Measurements from ENCODE around the gene IL1RAP.

The IL1RAP gene

DNA sequence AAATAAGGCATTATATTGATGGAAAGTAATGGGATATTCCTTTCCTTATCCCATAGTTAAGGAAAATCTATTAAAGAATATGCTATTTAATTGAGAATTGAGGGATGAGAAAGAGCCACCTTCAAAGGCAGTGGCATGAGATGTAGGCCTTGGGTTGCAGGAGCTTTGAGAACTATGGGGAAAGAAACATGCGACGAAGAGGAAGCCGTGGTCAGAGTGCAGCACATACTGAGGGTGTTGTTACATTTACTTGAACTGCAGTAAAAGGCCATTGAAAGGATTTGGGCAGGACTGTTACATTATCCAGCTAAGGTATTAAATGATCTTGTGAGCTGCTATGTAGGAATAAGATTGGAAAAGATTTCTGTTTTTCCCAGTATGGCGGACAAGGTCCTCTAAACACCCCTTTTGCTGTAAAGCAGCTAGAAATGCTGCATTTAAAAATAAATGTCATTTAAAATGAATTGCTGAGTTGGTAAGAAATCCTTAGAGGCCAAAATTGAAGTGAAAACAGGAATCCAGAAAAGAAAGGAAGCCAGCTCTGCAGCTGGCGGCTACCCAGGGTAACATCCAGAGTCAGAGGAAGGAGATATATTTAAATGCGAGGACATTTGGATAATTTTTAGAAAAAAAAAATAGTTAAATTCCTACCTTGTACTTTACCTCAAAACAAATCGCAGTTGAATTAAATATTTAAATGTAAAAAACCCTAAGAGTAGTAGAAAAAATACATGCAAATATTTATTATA, 61.7 kb downstream of the IL1RAP start:
- Histone ChIP-seq H3K56ac (ENCODE audit: low read length) (no peak overlapping the region), H2AK5ac (ENCODE audit: low read length) (no peak overlapping the region), H3K79me2 (ENCODE audit: control insufficient read depth, insufficient read depth, low read length) (no peaks in the 10 kb centered on the region), H2BK120ac (ENCODE audit: low read depth, low read length) (no peak overlapping the region), H3K36me3 (ENCODE audit: control insufficient read depth, insufficient read depth, low read length) (no peaks in the 10 kb centered on the region), H4K5ac (ENCODE audit: low read length) (no peak overlapping the region), H2BK5ac (ENCODE audit: low read length) (no peak overlapping the region), H3K79me1 (ENCODE audit: low read length) (no peaks in the 10 kb centered on the region), H3K4me1 (ENCODE audit: control insufficient read depth, low read depth, low read length) (no peaks in the 10 kb centered on the region), H3K18ac (ENCODE audit: low read length) (no peak overlapping the region), H3K27ac (ENCODE audit: low read depth, low read length) (no peak overlapping the region), H3K4ac (ENCODE audit: low read depth, low read length) (no peak overlapping the region), H2BK15ac (replicated peaks; ENCODE audit: low read depth) (no peak overlapping the region), H3K23ac (ENCODE audit: low read length) (no peak overlapping the region), H4K8ac (ENCODE audit: low read depth, low read length) (no peak overlapping the region), H3K4me2 (ENCODE audit: low read length) (no peak overlapping the region), H3K27me3 (ENCODE audit: insufficient read depth, low read length, poor library complexity) (no peaks in the 10 kb centered on the region), H3K9ac (ENCODE audit: low read length) (no peak overlapping the region), H3K4me3 (ENCODE audit: low read length) (no peak overlapping the region)
- no CpG with 5 or more reads among the region's 7 CpGs for WGBS (ENCODE audit: extremely low coverage, insufficient coverage, low lambda C conversion rate)
- DNase-seq, result no peak

DNA sequence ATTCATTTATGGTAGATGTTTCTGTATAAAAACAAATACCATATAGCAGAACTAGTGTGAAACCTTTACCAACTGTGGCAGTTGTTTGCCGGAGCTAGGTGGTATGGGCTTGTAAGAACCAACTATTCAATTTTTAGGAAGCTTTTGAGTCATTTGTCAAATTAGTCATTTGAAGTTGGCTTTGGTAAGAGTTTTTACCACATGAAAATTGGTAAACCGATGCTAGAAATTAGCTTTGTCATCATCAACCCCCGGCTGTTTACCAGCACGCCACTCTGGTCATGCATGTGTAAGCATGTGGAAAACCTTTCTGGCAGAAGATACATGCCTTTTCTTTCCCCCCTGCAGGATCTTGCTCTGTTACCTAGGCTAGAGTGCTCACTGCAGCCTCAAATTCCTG, 63.3 kb downstream of the IL1RAP start:
- H3K9ac ChIP-seq (ENCODE audit: low read length), result no peak overlapping the region
- no peaks in the 10 kb centered on the region for H3K79me1 ChIP-seq (ENCODE audit: low read length)
- no peak overlapping the region for H3K23ac ChIP-seq (ENCODE audit: low read length)
- no peak overlapping the region for H2BK120ac ChIP-seq (ENCODE audit: low read depth, low read length)
- H3K4me2 ChIP-seq (ENCODE audit: low read length), result no peak overlapping the region
- H3K27ac ChIP-seq (ENCODE audit: low read depth, low read length), result no peak overlapping the region
- no peak overlapping the region for H4K8ac ChIP-seq (ENCODE audit: low read depth, low read length)
- no peaks in the 10 kb centered on the region for H3K79me2 ChIP-seq (ENCODE audit: control insufficient read depth, insufficient read depth, low read length)
- H3K36me3 ChIP-seq (ENCODE audit: control insufficient read depth, insufficient read depth, low read length), result no peaks in the 10 kb centered on the region
- no peak for DNase-seq
- no peak overlapping the region for H3K4me3 ChIP-seq (ENCODE audit: low read length)
- H3K4ac ChIP-seq (ENCODE audit: low read depth, low read length), result no peak overlapping the region
- no peak overlapping the region for H2BK5ac ChIP-seq (ENCODE audit: low read length)
- WGBS (ENCODE audit: extremely low coverage, insufficient coverage, low lambda C conversion rate), result no CpG with 5 or more reads among the region's 4 CpGs
- H3K18ac ChIP-seq (ENCODE audit: low read length), result no peak overlapping the region
- H2AK5ac ChIP-seq (ENCODE audit: low read length), result no peak overlapping the region
- H3K56ac ChIP-seq (ENCODE audit: low read length), result no peak overlapping the region
- no peak overlapping the region for H4K5ac ChIP-seq (ENCODE audit: low read length)
- no peak overlapping the region for H2BK15ac ChIP-seq (replicated peaks; ENCODE audit: low read depth)
- no peaks in the 10 kb centered on the region for H3K27me3 ChIP-seq (ENCODE audit: insufficient read depth, low read length, poor library complexity)
- H3K4me1 ChIP-seq (ENCODE audit: control insufficient read depth, low read depth, low read length), result no peaks in the 10 kb centered on the region

DNA sequence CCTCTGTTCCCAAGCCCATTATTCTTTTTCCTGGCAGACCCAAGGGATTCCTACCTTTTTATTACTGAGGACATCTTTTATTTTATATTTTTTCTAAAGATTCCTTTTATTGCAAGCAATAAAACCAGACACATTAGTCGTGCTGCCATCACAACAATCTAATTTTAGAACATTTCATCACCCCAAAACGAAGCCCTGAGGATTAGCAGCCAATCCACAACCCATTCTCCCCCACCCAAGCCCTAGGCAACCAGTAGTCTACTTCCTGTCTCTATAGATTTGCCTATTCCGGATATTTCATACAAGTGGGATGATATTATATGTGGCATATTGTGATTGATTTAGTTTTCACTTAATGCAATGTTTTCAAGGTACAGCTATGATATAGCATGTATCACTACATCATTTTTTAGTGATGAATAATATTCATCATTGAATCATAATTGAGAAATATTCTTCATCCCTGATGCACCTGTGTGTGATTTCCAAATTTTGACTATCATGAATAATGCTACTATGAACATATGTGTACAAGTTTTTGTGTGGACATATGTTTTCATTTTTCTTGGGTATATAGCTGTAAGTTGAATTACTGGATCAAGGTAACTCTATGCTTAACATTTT, 65.7 kb downstream of the IL1RAP start:
- H2BK15ac ChIP-seq (replicated peaks; ENCODE audit: low read depth), result no peak overlapping the region
- H3K4ac ChIP-seq (ENCODE audit: low read depth, low read length), result no peak overlapping the region
- no peaks in the 10 kb centered on the region for H3K36me3 ChIP-seq (ENCODE audit: control insufficient read depth, insufficient read depth, low read length)
- no peaks in the 10 kb centered on the region for H3K79me1 ChIP-seq (ENCODE audit: low read length)
- no peak overlapping the region for H3K56ac ChIP-seq (ENCODE audit: low read length)
- H3K79me2 ChIP-seq (ENCODE audit: control insufficient read depth, insufficient read depth, low read length), result no peaks in the 10 kb centered on the region
- H4K8ac ChIP-seq (ENCODE audit: low read depth, low read length), result no peak overlapping the region
- H3K27ac ChIP-seq (ENCODE audit: low read depth, low read length), result no peak overlapping the region
- H3K23ac ChIP-seq (ENCODE audit: low read length), result no peak overlapping the region
- H3K9ac ChIP-seq (ENCODE audit: low read length), result no peak overlapping the region
- no peak overlapping the region for H4K5ac ChIP-seq (ENCODE audit: low read length)
- no peak overlapping the region for H2BK5ac ChIP-seq (ENCODE audit: low read length)
- H3K4me3 ChIP-seq (ENCODE audit: low read length), result no peak overlapping the region
- H3K18ac ChIP-seq (ENCODE audit: low read length), result no peak overlapping the region
- H3K27me3 ChIP-seq (ENCODE audit: insufficient read depth, low read length, poor library complexity), result no peaks in the 10 kb centered on the region
- no peak overlapping the region for H2BK120ac ChIP-seq (ENCODE audit: low read depth, low read length)
- DNase-seq, result no peak
- no CpG with 5 or more reads among the region's 3 CpGs for WGBS (ENCODE audit: extremely low coverage, insufficient coverage, low lambda C conversion rate)
- H2AK5ac ChIP-seq (ENCODE audit: low read length), result no peak overlapping the region
- no peak overlapping the region for H3K4me2 ChIP-seq (ENCODE audit: low read length)
- no peaks in the 10 kb centered on the region for H3K4me1 ChIP-seq (ENCODE audit: control insufficient read depth, low read depth, low read length)

DNA sequence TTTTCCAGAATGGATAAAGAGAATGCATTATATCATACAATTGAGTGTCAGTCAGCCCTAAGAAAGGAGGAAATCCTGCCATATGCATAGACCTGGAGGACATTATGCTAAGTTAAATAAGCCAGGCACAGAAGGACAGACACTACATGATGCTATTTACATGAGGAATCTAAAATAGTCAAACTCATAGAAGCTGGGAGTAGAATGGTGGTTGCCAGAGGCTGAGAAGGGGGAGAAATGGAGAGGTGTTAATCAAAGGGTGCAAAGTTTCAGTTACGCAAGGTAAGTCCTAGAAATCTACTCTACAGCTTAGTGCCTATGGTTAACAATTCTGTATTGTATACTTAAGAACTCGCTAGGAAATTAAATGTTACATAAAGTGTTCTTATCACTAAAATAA, 66.5 kb downstream of the IL1RAP start:
- Histone ChIP-seq H3K4ac (ENCODE audit: low read depth, low read length) (no peak overlapping the region), H3K79me2 (ENCODE audit: control insufficient read depth, insufficient read depth, low read length) (no peaks in the 10 kb centered on the region), H3K23ac (ENCODE audit: low read length) (no peak overlapping the region), H2AK5ac (ENCODE audit: low read length) (no peak overlapping the region), H3K9ac (ENCODE audit: low read length) (no peak overlapping the region), H3K27ac (ENCODE audit: low read depth, low read length) (no peak overlapping the region), H3K18ac (ENCODE audit: low read length) (no peak overlapping the region), H3K4me3 (ENCODE audit: low read length) (no peak overlapping the region), H3K4me1 (ENCODE audit: control insufficient read depth, low read depth, low read length) (no peaks in the 10 kb centered on the region), H2BK120ac (ENCODE audit: low read depth, low read length) (no peak overlapping the region), H4K8ac (ENCODE audit: low read depth, low read length) (no peak overlapping the region), H3K36me3 (ENCODE audit: control insufficient read depth, insufficient read depth, low read length) (no peaks in the 10 kb centered on the region), H3K27me3 (ENCODE audit: insufficient read depth, low read length, poor library complexity) (no peaks in the 10 kb centered on the region), H4K5ac (ENCODE audit: low read length) (no peak overlapping the region), H3K56ac (ENCODE audit: low read length) (no peak overlapping the region), H3K79me1 (ENCODE audit: low read length) (no peaks in the 10 kb centered on the region), H2BK15ac (replicated peaks; ENCODE audit: low read depth) (no peak overlapping the region), H2BK5ac (ENCODE audit: low read length) (no peak overlapping the region), H3K4me2 (ENCODE audit: low read length) (no peak overlapping the region)
- DNase-seq, result no peak
- no CpG with 5 or more reads among the region's 2 CpGs for WGBS (ENCODE audit: extremely low coverage, insufficient coverage, low lambda C conversion rate)

- Histone ChIP-seq H3K79me1 (ENCODE audit: low read length) (no peaks in the 10 kb centered on the region), H3K27ac (ENCODE audit: low read depth, low read length) (no peak overlapping the region), H3K23ac (ENCODE audit: low read length) (no peak overlapping the region), H4K5ac (ENCODE audit: low read length) (no peak overlapping the region), H3K4me1 (ENCODE audit: control insufficient read depth, low read depth, low read length) (peaks cover 1% of the 10 kb centered on the region), H2BK120ac (ENCODE audit: low read depth, low read length) (no peak overlapping the region), H3K4me3 (ENCODE audit: low read length) (no peak overlapping the region), H3K18ac (ENCODE audit: low read length) (no peak overlapping the region), H3K4ac (ENCODE audit: low read depth, low read length) (no peak overlapping the region), H3K36me3 (ENCODE audit: control insufficient read depth, insufficient read depth, low read length) (no peaks in the 10 kb centered on the region), H3K56ac (ENCODE audit: low read length) (no peak overlapping the region), H3K27me3 (ENCODE audit: insufficient read depth, low read length, poor library complexity) (no peaks in the 10 kb centered on the region), H4K8ac (ENCODE audit: low read depth, low read length) (no peak overlapping the region), H2BK5ac (ENCODE audit: low read length) (no peak overlapping the region), H3K9ac (ENCODE audit: low read length) (no peak overlapping the region), H2BK15ac (replicated peaks; ENCODE audit: low read depth) (no peak overlapping the region), H3K4me2 (ENCODE audit: low read length) (no peak overlapping the region), H3K79me2 (ENCODE audit: control insufficient read depth, insufficient read depth, low read length) (no peaks in the 10 kb centered on the region), H2AK5ac (ENCODE audit: low read length) (no peak overlapping the region)
- peak; percentile 43 for DNase-seq
- WGBS (ENCODE audit: extremely low coverage, insufficient coverage, low lambda C conversion rate), result no CpG with 5 or more reads among the region's 5 CpGs
Measured at GRCh38 chr3:190581041-190581541, 67.2 kb downstream of the IL1RAP start.

Data from mesendoderm (in vitro differentiated cells).